ENCODE data around the gene FHL3.

GRCh38 chr1:37954316-37954971 is 50.9 kb downstream of the FHL3 start:
- TF ChIP-seq POLR2A (IDR thresholded peaks at IDR 0.05) (no peak), CTCF (IDR thresholded peaks at IDR 0.05) (no peak), POLR2AphosphoS5 (IDR thresholded peaks at IDR 0.05) (no peak), EP300 (IDR thresholded peaks at IDR 0.05; ENCODE audit: low read depth) (no peak)
